ENCODE measurements around the gene SLCO4A1. TPM values are rescaled to one million over a fixed set of nuclear protein-coding genes. Genes with fewer than 3 reads are reported as not detected.

SLCO4A1 gene
- total RNA-seq, 1 experiment from 2014 or later = 6.0 TPM

- Histone ChIP-seq H3K36me3 (no peaks in the 10 kb centered on the region), H3K27ac (no peak overlapping the region), H3K27me3 (replicated peaks) (no peaks in the 10 kb centered on the region), H3K4me1 (replicated peaks) (peaks cover 23% of the 10 kb centered on the region), H3K9me3 (replicated peaks) (no peaks in the 10 kb centered on the region), H3K4me3 (no peak overlapping the region)
- no peak for DNase-seq (ENCODE audit: low read depth in 1 of 2, low spot score in 2 of 2)
These were observed 8.5 kb upstream of the SLCO4A1 start for GRCh38 chr20:62633598-62634329.

- Histone ChIP-seq H3K4me1 (replicated peaks) (peaks cover 16% of the 10 kb centered on the region), H3K27ac (no peak overlapping the region), H3K36me3 (no peaks in the 10 kb centered on the region), H3K27me3 (replicated peaks) (no peaks in the 10 kb centered on the region), H3K9me3 (replicated peaks) (no peaks in the 10 kb centered on the region), H3K4me3 (no peak overlapping the region)
- DNase-seq (ENCODE audit: low read depth in 1 of 2, low spot score in 2 of 2) = no peak
These were observed 7.9 kb upstream of the SLCO4A1 start for GRCh38 chr20:62634330-62634967.

- Histone ChIP-seq H3K4me3 (no peak overlapping the region), H3K4me1 (replicated peaks) (peaks cover 14% of the 10 kb centered on the region), H3K9me3 (replicated peaks) (no peaks in the 10 kb centered on the region), H3K27me3 (replicated peaks) (no peaks in the 10 kb centered on the region), H3K27ac (no peak overlapping the region), H3K36me3 (no peaks in the 10 kb centered on the region)
- no peak for DNase-seq (ENCODE audit: low read depth in 1 of 2, low spot score in 2 of 2)
These were observed 7.1 kb upstream of the SLCO4A1 start for GRCh38 chr20:62635232-62635631.

- H3K27ac ChIP-seq = no peak overlapping the region
- DNase-seq (ENCODE audit: low read depth in 1 of 2, low spot score in 2 of 2) = no peak
- no peaks in the 10 kb centered on the region for H3K36me3 ChIP-seq
- no peak overlapping the region for H3K4me3 ChIP-seq
- H3K9me3 ChIP-seq (replicated peaks) = no peaks in the 10 kb centered on the region
- peaks cover 14% of the 10 kb centered on the region for H3K4me1 ChIP-seq (replicated peaks)
- no peaks in the 10 kb centered on the region for H3K27me3 ChIP-seq (replicated peaks)
These were observed 6.5 kb upstream of the SLCO4A1 start for GRCh38 chr20:62635852-62636251.

- no peak overlapping the region for H3K4me3 ChIP-seq
- no peaks in the 10 kb centered on the region for H3K9me3 ChIP-seq (replicated peaks)
- H3K36me3 ChIP-seq = no peaks in the 10 kb centered on the region
- H3K4me1 ChIP-seq (replicated peaks) = peaks cover 15% of the 10 kb centered on the region
- no peaks in the 10 kb centered on the region for H3K27me3 ChIP-seq (replicated peaks)
- no peak overlapping the region for H3K27ac ChIP-seq
- no peak for DNase-seq (ENCODE audit: low read depth in 1 of 2, low spot score in 2 of 2)
These were observed 5.9 kb upstream of the SLCO4A1 start for GRCh38 chr20:62636446-62636845.

GRCh38 chr20:62637110-62637509, 5.2 kb upstream of the SLCO4A1 start:
- Histone ChIP-seq H3K36me3 (no peaks in the 10 kb centered on the region), H3K4me3 (no peak overlapping the region), H3K27me3 (replicated peaks) (no peaks in the 10 kb centered on the region), H3K4me1 (replicated peaks) (peaks cover 22% of the 10 kb centered on the region), H3K9me3 (replicated peaks) (no peaks in the 10 kb centered on the region), H3K27ac (no peak overlapping the region)
- no peak for DNase-seq (ENCODE audit: low read depth in 1 of 2, low spot score in 2 of 2)

- no peak overlapping the region for H3K4me3 ChIP-seq
- H3K4me1 ChIP-seq (replicated peaks) = peaks cover 26% of the 10 kb centered on the region
- H3K27ac ChIP-seq = no peak overlapping the region
- peak in 1 of 2 experiments; percentile 43 for DNase-seq (ENCODE audit: low read depth in 1 of 2, low spot score in 2 of 2)
- H3K36me3 ChIP-seq = no peaks in the 10 kb centered on the region
- H3K9me3 ChIP-seq (replicated peaks) = no peaks in the 10 kb centered on the region
- peaks cover under 1% of the 10 kb centered on the region; the same call in 1 of the 2 replicates for H3K27me3 ChIP-seq (replicated peaks)
These were observed 4.7 kb upstream of the SLCO4A1 start for GRCh38 chr20:62637521-62638054.

- H3K9me3 ChIP-seq (replicated peaks) = no peaks in the 10 kb centered on the region
- no peak overlapping the region for H3K27ac ChIP-seq
- H3K27me3 ChIP-seq (replicated peaks) = peaks cover 3% of the 10 kb centered on the region; the same call in 1 of the 2 replicates
- H3K4me3 ChIP-seq = no peak overlapping the region
- H3K4me1 ChIP-seq (replicated peaks) = peaks cover 32% of the 10 kb centered on the region
- no peaks in the 10 kb centered on the region for H3K36me3 ChIP-seq
- DNase-seq (ENCODE audit: low read depth in 1 of 2, low spot score in 2 of 2) = no peak
These were observed 4.2 kb upstream of the SLCO4A1 start for GRCh38 chr20:62638055-62638570.

GRCh38 chr20:62638679-62639406, 3.5 kb upstream of the SLCO4A1 start:
- Histone ChIP-seq H3K4me3 (no peak overlapping the region), H3K36me3 (no peaks in the 10 kb centered on the region), H3K27ac (no peak overlapping the region), H3K9me3 (replicated peaks) (no peaks in the 10 kb centered on the region), H3K4me1 (replicated peaks) (peaks cover 35% of the 10 kb centered on the region), H3K27me3 (replicated peaks) (peaks cover 3% of the 10 kb centered on the region; the same call in 1 of the 2 replicates)
- no peak for DNase-seq (ENCODE audit: low read depth in 1 of 2, low spot score in 2 of 2)

- H3K27ac ChIP-seq = no peak overlapping the region
- no peak for DNase-seq (ENCODE audit: low read depth in 1 of 2, low spot score in 2 of 2)
- no peak overlapping the region for H3K4me3 ChIP-seq
- no peaks in the 10 kb centered on the region for H3K9me3 ChIP-seq (replicated peaks)
- peaks cover 35% of the 10 kb centered on the region for H3K4me1 ChIP-seq (replicated peaks)
- peaks cover 3% of the 10 kb centered on the region; the same call in 1 of the 2 replicates for H3K27me3 ChIP-seq (replicated peaks)
- H3K36me3 ChIP-seq = 0 out of 2 replicates have a peak, but pooled peaks cover 2% of the 10 kb centered on the region
These were observed 2.5 kb upstream of the SLCO4A1 start for GRCh38 chr20:62639765-62640164.

GRCh38 chr20:62640870-62641269, 1.4 kb upstream of the SLCO4A1 start:
- H3K27ac ChIP-seq = no peak overlapping the region
- no peak overlapping the region for H3K4me3 ChIP-seq
- H3K9me3 ChIP-seq (replicated peaks) = no peaks in the 10 kb centered on the region
- DNase-seq (ENCODE audit: low read depth in 1 of 2, low spot score in 2 of 2) = no peak
- H3K36me3 ChIP-seq = 0 out of 2 replicates have a peak, but pooled peaks cover 2% of the 10 kb centered on the region
- peaks cover 3% of the 10 kb centered on the region; the same call in 1 of the 2 replicates for H3K27me3 ChIP-seq (replicated peaks)
- peaks cover 35% of the 10 kb centered on the region for H3K4me1 ChIP-seq (replicated peaks)

GRCh38 chr20:62641321-62642050, 817 bp upstream of the SLCO4A1 start:
- Histone ChIP-seq H3K27me3 (replicated peaks) (peaks cover 3% of the 10 kb centered on the region; the same call in 1 of the 2 replicates), H3K4me3 (peak overlapping the region; percentile 42), H3K9me3 (replicated peaks) (no peaks in the 10 kb centered on the region), H3K27ac (no peak overlapping the region), H3K4me1 (replicated peaks) (peaks cover 35% of the 10 kb centered on the region), H3K36me3 (0 out of 2 replicates have a peak, but pooled peaks cover 2% of the 10 kb centered on the region)
- DNase-seq (ENCODE audit: low read depth in 1 of 2, low spot score in 2 of 2) = no peak

Measured in SJSA1 (cell line).